ENCODE data around the gene MTM1. TPM values are rescaled to one million over a fixed set of nuclear protein-coding genes. Genes with fewer than 3 reads are reported as not detected.

The MTM1 gene
- total RNA-seq, 1 donor from 2014 or later, result 11.0 TPM

DNA sequence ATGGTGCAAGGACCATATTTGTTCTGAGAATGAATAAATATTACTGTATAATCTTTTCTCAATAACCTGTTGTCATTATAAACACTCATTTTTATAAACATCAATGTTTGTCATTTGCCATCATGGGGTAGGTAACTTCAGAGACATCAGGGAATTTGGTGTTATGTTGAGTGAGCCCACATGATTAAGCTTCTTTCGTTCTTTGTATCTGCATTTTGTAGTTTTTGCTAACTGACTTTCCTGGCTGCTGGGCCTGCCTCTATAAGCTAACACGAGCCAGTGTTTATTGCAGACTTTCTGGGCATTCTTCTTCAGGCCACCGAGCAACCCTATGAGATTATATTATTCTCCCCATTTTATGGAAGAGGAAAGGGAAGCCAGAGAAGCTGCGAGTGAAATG, 76.0 kb downstream of the MTM1 start:
- FAIRE-seq, result no peak
- Mint-ChIP-seq H3K27me3 (ENCODE audit: low read depth, unreplicated experiment) (no peaks in the 10 kb centered on the region), H3K4me1 (ENCODE audit: low read depth, unreplicated experiment) (peaks cover 4% of the 10 kb centered on the region)

DNA sequence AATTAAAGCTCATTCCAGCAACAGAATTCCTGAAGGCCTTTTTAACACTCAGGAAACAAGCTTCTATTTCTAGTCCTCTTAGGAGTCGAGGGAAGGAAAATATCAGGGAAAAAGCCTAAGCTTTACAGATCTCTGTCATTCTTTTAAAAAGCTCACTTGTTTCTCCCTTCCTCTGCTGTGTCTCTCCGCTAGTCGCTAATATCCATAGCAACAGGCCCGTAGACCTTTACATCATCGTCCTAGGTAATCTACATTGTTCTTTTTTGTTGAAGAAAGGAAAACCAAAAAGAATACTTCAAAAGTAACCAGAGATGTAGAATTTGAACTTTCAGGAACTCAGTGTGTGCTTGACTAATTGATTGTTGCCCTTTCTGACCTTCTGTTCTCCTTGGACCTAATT, 78.9 kb downstream of the MTM1 start:
- peak; percentile 82 for FAIRE-seq
- H2AFZ ChIP-seq (ENCODE audit: low read depth, low read length), result no peak overlapping the region

More for the DNA sequence above, 76.0 kb downstream of the MTM1 start:
- H3K27ac ChIP-seq (ENCODE audit: low read depth, low read length), result no peak overlapping the region
- H2AFZ ChIP-seq (ENCODE audit: low read depth, low read length), result no peak overlapping the region
- no peaks in the 10 kb centered on the region for H3K9me3 ChIP-seq (ENCODE audit: insufficient read depth, low read depth, low read length)
- H3K27ac Mint-ChIP-seq (ENCODE audit: unreplicated experiment), result no peak overlapping the region
- no peak overlapping the region for H3K4me3 ChIP-seq (ENCODE audit: insufficient read depth, low read depth, low read length)
- H3K4me1 ChIP-seq (ENCODE audit: insufficient read depth, low read length), result peaks cover 5% of the 10 kb centered on the region
- H3K9ac ChIP-seq (ENCODE audit: low read length), result no peak overlapping the region
- peaks cover 4% of the 10 kb centered on the region for H3K36me3 ChIP-seq (ENCODE audit: insufficient read depth, low read length)
- H3K9me3 Mint-ChIP-seq (ENCODE audit: unreplicated experiment), result no peaks in the 10 kb centered on the region
- TF ChIP-seq CTCF (IDR thresholded peaks at IDR 0.05; ENCODE audit: insufficient read depth, low read depth, low read length) (no peak), EZH2 (IDR thresholded peaks at IDR 0.05; ENCODE audit: insufficient read depth, low read length) (no peak)
- H3K79me2 ChIP-seq (ENCODE audit: insufficient read depth, low read length), result no peaks in the 10 kb centered on the region
- H4K20me1 ChIP-seq (ENCODE audit: insufficient read depth, low read length), result no peaks in the 10 kb centered on the region
- H3K27me3 ChIP-seq (ENCODE audit: insufficient read depth, low read length), result no peaks in the 10 kb centered on the region
- H3K36me3 Mint-ChIP-seq (ENCODE audit: low read depth, unreplicated experiment), result no peaks in the 10 kb centered on the region
- DNase-seq (ENCODE audit: low read depth), result no peak
- H3K4me2 ChIP-seq (ENCODE audit: low read length), result no peak overlapping the region
- no peak overlapping the region for H3K4me3 Mint-ChIP-seq (ENCODE audit: unreplicated experiment)

More for the DNA sequence above, 78.9 kb downstream of the MTM1 start:
- no peak for DNase-seq (ENCODE audit: low read depth)
- H4K20me1 ChIP-seq (ENCODE audit: insufficient read depth, low read length), result no peaks in the 10 kb centered on the region
- Mint-ChIP-seq H3K4me1 (ENCODE audit: low read depth, unreplicated experiment) (peaks cover 5% of the 10 kb centered on the region), H3K9me3 (ENCODE audit: unreplicated experiment) (no peaks in the 10 kb centered on the region), H3K27ac (ENCODE audit: unreplicated experiment) (no peak overlapping the region), H3K27me3 (ENCODE audit: low read depth, unreplicated experiment) (no peaks in the 10 kb centered on the region), H3K4me3 (ENCODE audit: unreplicated experiment) (no peak overlapping the region), H3K36me3 (ENCODE audit: low read depth, unreplicated experiment) (no peaks in the 10 kb centered on the region)
- H3K4me3 ChIP-seq (ENCODE audit: insufficient read depth, low read depth, low read length), result no peak overlapping the region
- H3K4me2 ChIP-seq (ENCODE audit: low read length), result no peak overlapping the region
- no peaks in the 10 kb centered on the region for H3K36me3 ChIP-seq (ENCODE audit: insufficient read depth, low read length)
- no peak for TF ChIP-seq CTCF (IDR thresholded peaks at IDR 0.05; ENCODE audit: insufficient read depth, low read depth, low read length)
- TF ChIP-seq EZH2 (IDR thresholded peaks at IDR 0.05; ENCODE audit: insufficient read depth, low read length), result no peak
- H3K27ac ChIP-seq (ENCODE audit: low read depth, low read length), result no peak overlapping the region
- no peaks in the 10 kb centered on the region for H3K27me3 ChIP-seq (ENCODE audit: insufficient read depth, low read length)
- peaks cover 5% of the 10 kb centered on the region for H3K4me1 ChIP-seq (ENCODE audit: insufficient read depth, low read length)
- no peaks in the 10 kb centered on the region for H3K9me3 ChIP-seq (ENCODE audit: insufficient read depth, low read depth, low read length)
- no peak overlapping the region for H3K9ac ChIP-seq (ENCODE audit: low read length)
- H3K79me2 ChIP-seq (ENCODE audit: insufficient read depth, low read length), result no peaks in the 10 kb centered on the region
